ENCODE measurements around the gene SPRYD3. TPM values are rescaled to one million over a fixed set of nuclear protein-coding genes. Genes with fewer than 3 reads are reported as not detected.

The SPRYD3 gene
- total RNA-seq, 1 experiment from 2014 or later: 47.5 TPM

GRCh38 chr12:53105712-53106439 is 26.7 kb upstream of the SPRYD3 start:
- Histone ChIP-seq H3K79me2 (ENCODE audit: insufficient read depth, low read length) (no peaks in the 10 kb centered on the region), H3K9me3 (ENCODE audit: control insufficient read depth in 1 of 2, insufficient read depth in 1 of 2, low read depth in 1 of 2, low read length in 2 of 2) (no peaks in the 10 kb centered on the region), H3K4me3 (replicated peaks in 1 of 2; ENCODE audit: low read depth in 1 of 2, low read length in 2 of 2) (no peak overlapping the region), H4K20me1 (ENCODE audit: insufficient read depth) (no peaks in the 10 kb centered on the region), H2AFZ (ENCODE audit: low read depth, low read length, poor library complexity, severe bottlenecking) (no peak overlapping the region), H3K27ac (ENCODE audit: low read depth, low read length) (no peak overlapping the region), H3K4me2 (ENCODE audit: low read length) (no peak overlapping the region), H3K27me3 (ENCODE audit: insufficient read depth, low read length) (no peaks in the 10 kb centered on the region), H3K9ac (ENCODE audit: low read length) (no peak overlapping the region), H3K9me2 (ENCODE audit: insufficient read depth) (no peaks in the 10 kb centered on the region), H3K36me3 (ENCODE audit: control insufficient read depth in 1 of 2, insufficient read depth in 2 of 2, low read length in 2 of 2) (no peaks in the 10 kb centered on the region), H3K4me1 (ENCODE audit: control insufficient read depth in 1 of 2, insufficient read depth in 2 of 2, low read length in 2 of 2) (peaks cover 0 to 12% of the 10 kb centered on the region in 2 experiments; a peak in 2 of 4 replicates)
- intact Hi-C loops (cut with micrococcal nuclease): no loop called here
- ChIA-PET CTCF (no interaction called here), POLR2A (no interaction called here), RAD21 (ENCODE audit: low non-redundant PET in 1 of 2, low total read pairs in 2 of 2, uncharacterized antibody in 2 of 2, unreplicated experiment in 2 of 2) (no interaction called here)
- BruUV-seq (replicated peaks): no TSS peak
- DNase-seq (ENCODE audit: low read depth, low spot score) (no peak), ATAC-seq (no peak)
- TF ChIP-seq SIN3A (IDR thresholded peaks at IDR 0.05; ENCODE audit: low read depth) (no peak), ZNF274 (IDR thresholded peaks at IDR 0.05; ENCODE audit: low read depth, low read length) (no peak), SP1 (IDR thresholded peaks at IDR 0.05; ENCODE audit: low read depth) (no peak), CEBPB (IDR thresholded peaks at IDR 0.05; ENCODE audit: low read depth) (no peak), TCF7L2 (IDR thresholded peaks at IDR 0.05; ENCODE audit: borderline replicate concordance, extremely low read depth, insufficient read depth, insufficient read length) (no peak), ZFX (IDR thresholded peaks at IDR 0.05) (no peak), FOSL1 (IDR thresholded peaks at IDR 0.05; ENCODE audit: low read depth) (no peak), ZBTB33 (IDR thresholded peaks at IDR 0.05; ENCODE audit: extremely low read depth, insufficient replicate concordance, low read length) (no peak), SRF (IDR thresholded peaks at IDR 0.05; ENCODE audit: low read depth) (no peak), POLR2AphosphoS5 (IDR thresholded peaks at IDR 0.05; ENCODE audit: low read depth, low read length) (no peak), EZH2phosphoT487 (IDR thresholded peaks at IDR 0.05; ENCODE audit: borderline replicate concordance) (no peak), MAX (IDR thresholded peaks at IDR 0.05) (no peak), CTCF (IDR thresholded peaks at IDR 0.05 in 2 of 3, conservative IDR thresholded peaks at IDR 0.05 in 1 of 3; ENCODE audit: borderline replicate concordance in 1 of 3, insufficient read depth in 1 of 3, low read depth in 2 of 3, low read length in 2 of 3) (no peak), JUND (IDR thresholded peaks at IDR 0.05) (no peak), CBX3 (IDR thresholded peaks at IDR 0.05; ENCODE audit: low read depth) (no peak), ELF1 (IDR thresholded peaks at IDR 0.05; ENCODE audit: borderline replicate concordance, low read depth) (no peak), EGR1 (IDR thresholded peaks at IDR 0.05; ENCODE audit: low read depth) (no peak), YY1 (IDR thresholded peaks at IDR 0.05; ENCODE audit: extremely low read depth, insufficient replicate concordance, low read depth, low read length) (no peak)
- TF ChIP-seq, protein P1, sequence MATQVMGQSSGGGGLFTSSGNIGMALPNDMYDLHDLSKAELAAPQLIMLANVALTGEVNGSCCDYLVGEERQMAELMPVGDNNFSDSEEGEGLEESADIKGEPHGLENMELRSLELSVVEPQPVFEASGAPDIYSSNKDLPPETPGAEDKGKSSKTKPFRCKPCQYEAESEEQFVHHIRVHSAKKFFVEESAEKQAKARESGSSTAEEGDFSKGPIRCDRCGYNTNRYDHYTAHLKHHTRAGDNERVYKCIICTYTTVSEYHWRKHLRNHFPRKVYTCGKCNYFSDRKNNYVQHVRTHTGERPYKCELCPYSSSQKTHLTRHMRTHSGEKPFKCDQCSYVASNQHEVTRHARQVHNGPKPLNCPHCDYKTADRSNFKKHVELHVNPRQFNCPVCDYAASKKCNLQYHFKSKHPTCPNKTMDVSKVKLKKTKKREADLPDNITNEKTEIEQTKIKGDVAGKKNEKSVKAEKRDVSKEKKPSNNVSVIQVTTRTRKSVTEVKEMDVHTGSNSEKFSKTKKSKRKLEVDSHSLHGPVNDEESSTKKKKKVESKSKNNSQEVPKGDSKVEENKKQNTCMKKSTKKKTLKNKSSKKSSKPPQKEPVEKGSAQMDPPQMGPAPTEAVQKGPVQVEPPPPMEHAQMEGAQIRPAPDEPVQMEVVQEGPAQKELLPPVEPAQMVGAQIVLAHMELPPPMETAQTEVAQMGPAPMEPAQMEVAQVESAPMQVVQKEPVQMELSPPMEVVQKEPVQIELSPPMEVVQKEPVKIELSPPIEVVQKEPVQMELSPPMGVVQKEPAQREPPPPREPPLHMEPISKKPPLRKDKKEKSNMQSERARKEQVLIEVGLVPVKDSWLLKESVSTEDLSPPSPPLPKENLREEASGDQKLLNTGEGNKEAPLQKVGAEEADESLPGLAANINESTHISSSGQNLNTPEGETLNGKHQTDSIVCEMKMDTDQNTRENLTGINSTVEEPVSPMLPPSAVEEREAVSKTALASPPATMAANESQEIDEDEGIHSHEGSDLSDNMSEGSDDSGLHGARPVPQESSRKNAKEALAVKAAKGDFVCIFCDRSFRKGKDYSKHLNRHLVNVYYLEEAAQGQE (IDR thresholded peaks at IDR 0.05; ENCODE audit: low read depth): no peak
